Peyer's patch (tissue), 4 donors: ENCODE results near the gene NOX5. TPM values are rescaled to one million over a fixed set of nuclear protein-coding genes. Genes with fewer than 3 reads are reported as not detected.

Experiments used
- DNase-seq, 3 donors: peaks; one replicate each; pipeline ENCODE4 v3.0.0-alpha.2; 2017 to 2019
- H3K27ac ChIP-seq, 4 donors: fragments of 200-600 bp; sonication (generic); one replicate each; pipeline ENCODE4 v1.5.1; 2016 to 2019
- H3K27me3 ChIP-seq, 2 donors: fragments of 200-600 bp; sonication (generic); one replicate each; pipeline ENCODE4 v1.5.1; 2019
- H3K36me3 ChIP-seq, 3 donors: fragments of 200-600 bp; sonication (generic); one replicate each; pipeline ENCODE4 v1.5.1; 2016 to 2019
- H3K4me1 ChIP-seq, 4 donors: fragments of 200-600 bp; sonication (generic); one replicate each; pipeline ENCODE4 v1.5.1; 2016 to 2019
- H3K4me3 ChIP-seq, 4 donors: fragments of 200-600 bp; sonication (generic); 1 replicate in 3 of 4; 2 replicates in 1 of 4; pipeline ENCODE4 v1.5.1; 2016 to 2019; ENCODE audit warnings: mild to moderate bottlenecking in 1 of 4
- H3K9me3 ChIP-seq, 4 donors: fragments of 200-600 bp; sonication (generic); one replicate each; pipeline ENCODE4 v1.5.1; 2016 to 2019; ENCODE audit warnings: mild to moderate bottlenecking in 1 of 4
- POLR2A ChIP-seq, 2 donors: fragments of 450-650 bp; IDR thresholded peaks; one replicate each; pipeline ENCODE4 v1.5.1; 2017; ENCODE audit warnings: antibody characterized with exemption in 2 of 2, mild to moderate bottlenecking in 2 of 2, moderate library complexity in 2 of 2
- total RNA-seq, 4 donors: library from RNA; depleted of rRNA; stranded (reverse); fragments of >200 nt; gene quantifications; one replicate each; pipeline ENCODE4 v1.1.0, GENCODE V29; 2016
- TF ChIP-seq, protein P1 (sequence below), 6 experiments: fragments of 450-650 bp in 4 of 6; fragments of 200-600 bp in 2 of 6; sonication (generic) in 1 of 6; IDR thresholded peaks; one replicate each; pipeline ENCODE4 v1.5.1; 2017 to 2019; ENCODE audit warnings: antibody characterized with exemption in 6 of 6, mild to moderate bottlenecking in 3 of 6, moderate library complexity in 1 of 6

Gene NOX5
- total RNA-seq, 4 donors from 2014 or later = 0.13 to 5.0 TPM; not detected in 2

- Histone ChIP-seq H3K4me1 (no peaks in the 10 kb centered on the region), H3K36me3 (no peaks in the 10 kb centered on the region)
- TF ChIP-seq, protein P1, sequence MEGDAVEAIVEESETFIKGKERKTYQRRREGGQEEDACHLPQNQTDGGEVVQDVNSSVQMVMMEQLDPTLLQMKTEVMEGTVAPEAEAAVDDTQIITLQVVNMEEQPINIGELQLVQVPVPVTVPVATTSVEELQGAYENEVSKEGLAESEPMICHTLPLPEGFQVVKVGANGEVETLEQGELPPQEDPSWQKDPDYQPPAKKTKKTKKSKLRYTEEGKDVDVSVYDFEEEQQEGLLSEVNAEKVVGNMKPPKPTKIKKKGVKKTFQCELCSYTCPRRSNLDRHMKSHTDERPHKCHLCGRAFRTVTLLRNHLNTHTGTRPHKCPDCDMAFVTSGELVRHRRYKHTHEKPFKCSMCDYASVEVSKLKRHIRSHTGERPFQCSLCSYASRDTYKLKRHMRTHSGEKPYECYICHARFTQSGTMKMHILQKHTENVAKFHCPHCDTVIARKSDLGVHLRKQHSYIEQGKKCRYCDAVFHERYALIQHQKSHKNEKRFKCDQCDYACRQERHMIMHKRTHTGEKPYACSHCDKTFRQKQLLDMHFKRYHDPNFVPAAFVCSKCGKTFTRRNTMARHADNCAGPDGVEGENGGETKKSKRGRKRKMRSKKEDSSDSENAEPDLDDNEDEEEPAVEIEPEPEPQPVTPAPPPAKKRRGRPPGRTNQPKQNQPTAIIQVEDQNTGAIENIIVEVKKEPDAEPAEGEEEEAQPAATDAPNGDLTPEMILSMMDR (IDR thresholded peaks at IDR 0.05) = no peak
- no peak for TF ChIP-seq POLR2A (IDR thresholded peaks at IDR 0.05)
Observed at GRCh38 chr15:69045802-69046201, 31.3 kb downstream of the NOX5 start.

GRCh38 chr15:69046781-69047180, 32.3 kb downstream of the NOX5 start:
- no peak for DNase-seq
- no peak overlapping the region for H3K27ac ChIP-seq
- no peaks in the 10 kb centered on the region for H3K36me3 ChIP-seq
- TF ChIP-seq, protein P1 (IDR thresholded peaks at IDR 0.05) = no peak
- no peak for TF ChIP-seq POLR2A (IDR thresholded peaks at IDR 0.05)
- no peaks in the 10 kb centered on the region for H3K4me1 ChIP-seq
- no peaks in the 10 kb centered on the region for H3K9me3 ChIP-seq
- H3K27me3 ChIP-seq = no peaks in the 10 kb centered on the region
- no peak overlapping the region for H3K4me3 ChIP-seq

More at GRCh38 chr15:69045802-69046201, 31.3 kb downstream of the NOX5 start:
- H3K4me3 ChIP-seq = no peak overlapping the region
- H3K27ac ChIP-seq = no peak overlapping the region
- DNase-seq = no peak
- no peaks in the 10 kb centered on the region for H3K9me3 ChIP-seq
- no peaks in the 10 kb centered on the region for H3K27me3 ChIP-seq

DNA sequence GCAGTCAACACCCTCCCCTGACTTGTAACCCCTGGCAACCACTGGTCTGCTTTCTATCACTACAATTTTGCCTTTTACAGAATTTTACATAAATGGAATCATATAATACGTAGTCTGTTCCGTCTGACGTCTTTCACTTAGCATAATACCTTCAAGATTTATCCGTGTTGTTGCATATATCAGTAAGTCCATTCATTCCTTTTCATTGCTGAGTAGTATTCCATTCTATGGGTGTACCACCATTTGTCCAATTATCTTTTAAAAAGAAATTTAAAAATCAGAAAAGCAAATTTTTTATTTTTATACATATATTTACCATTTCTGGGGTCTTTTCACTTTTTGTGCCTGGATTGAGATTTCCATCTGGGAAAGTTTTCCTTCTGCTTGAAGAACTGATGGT, 35.5 kb downstream of the NOX5 start:
- Histone ChIP-seq H3K27me3 (no peaks in the 10 kb centered on the region), H3K27ac (no peak overlapping the region), H3K9me3 (no peaks in the 10 kb centered on the region), H3K4me1 (no peaks in the 10 kb centered on the region), H3K4me3 (no peak overlapping the region), H3K36me3 (no peaks in the 10 kb centered on the region)
- no peak for TF ChIP-seq POLR2A (IDR thresholded peaks at IDR 0.05)
- TF ChIP-seq, protein P1 (IDR thresholded peaks at IDR 0.05) = no peak
- no peak for DNase-seq

DNA sequence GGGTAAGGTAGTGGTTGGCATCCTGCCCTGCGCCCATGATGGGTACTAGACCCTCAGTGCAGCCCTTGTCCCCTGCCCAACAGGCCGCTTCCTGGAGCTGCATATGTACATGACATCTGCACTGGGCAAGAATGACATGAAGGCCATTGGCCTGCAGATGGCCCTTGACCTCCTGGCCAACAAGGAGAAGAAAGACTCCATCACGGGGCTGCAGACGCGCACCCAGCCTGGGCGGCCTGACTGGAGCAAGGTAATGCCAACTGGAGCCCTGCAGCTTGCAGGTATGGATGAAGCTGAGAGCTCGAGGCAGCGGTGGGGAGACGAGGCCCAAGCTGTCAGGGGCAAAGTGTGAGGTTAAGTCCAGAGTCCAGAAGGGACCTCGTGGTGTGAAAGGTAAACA, 40.8 kb downstream of the NOX5 start:
- Histone ChIP-seq H3K9me3 (no peaks in the 10 kb centered on the region), H3K27ac (no peak overlapping the region), H3K27me3 (no peaks in the 10 kb centered on the region), H3K4me1 (peaks cover 0 to 10% (median 3%) of the 10 kb centered on the region in 4 donors), H3K4me3 (no peak overlapping the region), H3K36me3 (no peaks in the 10 kb centered on the region)
- DNase-seq = no peak
- TF ChIP-seq, protein P1 (IDR thresholded peaks at IDR 0.05) = no peak
- no peak for TF ChIP-seq POLR2A (IDR thresholded peaks at IDR 0.05)

DNA sequence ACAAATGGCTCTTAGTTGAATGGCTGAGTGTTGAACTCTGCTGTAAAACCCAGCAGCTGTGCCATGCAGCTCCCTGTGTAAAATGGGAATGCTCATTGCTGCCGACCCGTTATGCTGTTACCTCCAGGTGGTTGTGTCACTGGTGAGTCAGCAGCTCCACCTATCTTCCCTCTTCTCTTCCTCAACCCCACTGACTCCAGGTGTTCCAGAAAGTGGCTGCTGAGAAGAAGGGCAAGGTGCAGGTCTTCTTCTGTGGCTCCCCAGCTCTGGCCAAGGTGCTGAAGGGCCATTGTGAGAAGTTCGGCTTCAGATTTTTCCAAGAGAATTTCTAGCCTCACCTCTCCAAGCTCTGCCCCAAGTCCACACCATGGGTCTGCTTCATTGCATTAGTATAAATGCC, 41.9 kb downstream of the NOX5 start:
- Histone ChIP-seq H3K36me3 (no peaks in the 10 kb centered on the region), H3K4me3 (no peak overlapping the region), H3K27me3 (no peaks in the 10 kb centered on the region), H3K27ac (no peak overlapping the region), H3K4me1 (peaks cover 0 to 13% (median 5%) of the 10 kb centered on the region in 4 donors), H3K9me3 (no peaks in the 10 kb centered on the region)
- TF ChIP-seq, protein P1 (IDR thresholded peaks at IDR 0.05) = no peak
- no peak for TF ChIP-seq POLR2A (IDR thresholded peaks at IDR 0.05)
- DNase-seq = no peak
